Left lung (tissue), 10 donors: ENCODE results near the gene ACSL3. TPM values are rescaled to one million over a fixed set of nuclear protein-coding genes. Genes with fewer than 3 reads are reported as not detected.
A peak's percentile ranks its signal among the peaks of the same experiment; 100 is the strongest.

ENCODE experiments used
- ATAC-seq: fragments of 200-7000 bp; cut with Tn5 transposase; one replicate; pipeline ENCODE4 v1.9.1; 2020; ENCODE audit warnings: moderate library complexity
- DNase-seq, 4 donors: peaks; one replicate each; pipeline ENCODE4 v3.0.0-alpha.2; 2013 to 2020
- H3K27ac ChIP-seq, 2 donors: fragments of 200-600 bp; sonication (generic) in 1 of 2; one replicate each; pipeline versions ENCODE4 v1.5.0 to v1.8.0; 2020 to 2021
- H3K27me3 ChIP-seq, 2 donors: fragments of 200-600 bp; sonication (generic) in 1 of 2; one replicate each; pipeline versions ENCODE4 v1.5.0 to v1.8.0; 2020 to 2021
- H3K36me3 ChIP-seq, 2 donors: fragments of 200-600 bp; sonication (generic) in 1 of 2; one replicate each; pipeline versions ENCODE4 v1.5.0 to v1.8.0; 2020 to 2021
- H3K4me1 ChIP-seq, 2 donors: fragments of 200-600 bp; one replicate each; pipeline ENCODE4 v1.8.0; 2021
- H3K4me3 ChIP-seq, 2 donors: fragments of 200-600 bp; sonication (generic) in 1 of 2; one replicate each; pipeline versions ENCODE4 v1.5.0 to v1.8.0; 2020 to 2021; ENCODE audit warnings: mild to moderate bottlenecking in 1 of 2
- H3K9me3 ChIP-seq, 2 donors: fragments of 200-600 bp; sonication (generic) in 1 of 2; one replicate each; pipeline versions ENCODE4 v1.5.0 to v1.8.0; 2020 to 2021
- CTCF ChIP-seq, 2 donors: fragments of 200-600 bp; sonication (generic) in 1 of 2; IDR thresholded peaks; one replicate each; pipeline versions ENCODE4 v1.5.0 to v1.8.0; 2021; ENCODE audit warnings: antibody characterized with exemption in 2 of 2
- intact Hi-C, 2 donors: fragments of 100-400 bp; cut with DNase I; formaldehyde crosslinking; loops; one replicate each; pipeline versions ENCODE4 v1.11.2 to v1.14.2; 2022
- polyA plus RNA-seq, 6 donors: library from polyadenylated mRNA; unstranded; fragments of 120-200 nt; gene quantifications; one replicate each; pipeline ENCODE4 v1.2.1, GENCODE V29; 2013; ENCODE audit not compliant: insufficient read length in 6 of 6
- total RNA-seq, 2 donors: library from RNA; stranded (reverse); fragmentation: NEBNext Ultra II Directional; extraction: Animal tissue kit (Norgen Biotek cat#: 25700); gene quantifications; one replicate each; pipeline ENCODE4 v1.2.1, GENCODE V29; 2021
- donor health status: DM: no; HTN: yes; CAD: no.
- donor health status: DM: no; HTN: no; CAD: no.

ACSL3 gene
- total and polyA plus RNA-seq, 8 donors = 55.1 to 102 (median 61.0) TPM

GRCh38 chr2:222891890-222892289 is 31.1 kb downstream of the ACSL3 start:
- Histone ChIP-seq H3K9me3 (no peaks in the 10 kb centered on the region), H3K4me1 (peaks cover 14 to 58% of the 10 kb centered on the region in 2 donors), H3K4me3 (no peak overlapping the region), H3K27ac (peak overlapping the region; percentile 57 to 71), H3K36me3 (no peaks in the 10 kb centered on the region), H3K27me3 (no peaks in the 10 kb centered on the region)
- ATAC-seq (peak; percentile 15), DNase-seq (no peak)
- no peak for TF ChIP-seq CTCF (IDR thresholded peaks at IDR 0.05)
- intact Hi-C loops = no loop called here

DNA sequence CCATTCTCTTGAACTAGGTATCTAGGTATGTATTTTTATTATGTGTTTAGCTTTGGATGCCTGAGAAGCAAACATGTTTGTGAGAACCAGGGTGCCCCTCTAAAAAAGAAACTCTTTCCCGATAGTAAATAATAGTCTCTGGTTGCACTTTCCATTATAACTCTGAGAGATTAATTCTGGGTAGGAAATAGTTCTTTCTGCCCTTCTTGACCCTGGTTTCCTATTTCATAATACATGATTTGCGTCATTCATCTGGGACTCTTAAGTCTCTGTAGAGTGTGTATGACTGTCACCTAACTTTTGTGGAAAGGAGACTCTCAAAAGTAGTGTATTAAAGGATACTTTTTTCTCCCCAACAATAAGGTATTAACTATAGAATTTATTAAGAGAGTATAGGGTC is 31.5 kb downstream of the ACSL3 start:
- peak; percentile 94 for ATAC-seq
- intact Hi-C loops = no loop called here
- Histone ChIP-seq H3K4me1 (peaks cover 14 to 58% of the 10 kb centered on the region in 2 donors), H3K4me3 (no peak overlapping the region), H3K36me3 (no peaks in the 10 kb centered on the region), H3K27ac (peak overlapping the region; percentile 57 to 71), H3K27me3 (no peaks in the 10 kb centered on the region), H3K9me3 (no peaks in the 10 kb centered on the region)
- TF ChIP-seq CTCF (IDR thresholded peaks at IDR 0.05) = no peak
- peak in 1 of 4 donors; percentile 53 for DNase-seq

DNA sequence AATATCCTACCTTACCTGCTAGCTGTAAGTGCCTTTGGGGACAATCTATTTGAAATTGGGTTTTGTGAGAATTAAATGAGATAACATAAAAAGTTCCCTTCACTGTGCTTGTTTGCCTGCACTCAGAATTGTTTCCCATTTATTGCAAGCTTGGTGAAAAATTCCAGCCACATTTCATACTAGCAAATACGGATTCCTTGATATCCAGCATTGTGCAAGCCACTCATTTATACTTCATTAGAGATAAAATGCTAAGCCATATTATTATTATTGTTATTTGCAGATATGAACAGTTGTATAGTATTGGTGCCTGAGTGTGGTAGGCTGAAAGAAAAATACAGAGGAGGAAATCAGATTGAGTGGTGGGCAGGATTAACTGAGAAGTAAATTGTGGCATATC is 31.9 kb downstream of the ACSL3 start:
- peak in 1 of 4 donors; percentile 21 for DNase-seq
- intact Hi-C loops = no loop called here
- H3K27ac ChIP-seq = peak overlapping the region; percentile 57 to 71

GRCh38 chr2:222893716-222894115 is 32.9 kb downstream of the ACSL3 start:
- Histone ChIP-seq H3K36me3 (no peaks in the 10 kb centered on the region), H3K4me1 (peaks cover 14 to 66% of the 10 kb centered on the region in 2 donors), H3K27ac (no peak overlapping the region), H3K27me3 (no peaks in the 10 kb centered on the region), H3K9me3 (no peaks in the 10 kb centered on the region), H3K4me3 (no peak overlapping the region)
- ATAC-seq = no peak
- no peak for DNase-seq
- no peak for TF ChIP-seq CTCF (IDR thresholded peaks at IDR 0.05)
- intact Hi-C loops = no loop called here

More for the DNA sequence above, 31.9 kb downstream of the ACSL3 start:
- no peak for TF ChIP-seq CTCF (IDR thresholded peaks at IDR 0.05)
- ATAC-seq = no peak
- Histone ChIP-seq H3K4me3 (no peak overlapping the region), H3K27me3 (no peaks in the 10 kb centered on the region), H3K4me1 (peaks cover 14 to 58% of the 10 kb centered on the region in 2 donors), H3K9me3 (no peaks in the 10 kb centered on the region), H3K36me3 (no peaks in the 10 kb centered on the region)

- Histone ChIP-seq H3K27ac (peak overlapping the region in 1 of 2 donors; percentile 38), H3K4me3 (no peak overlapping the region), H3K9me3 (no peaks in the 10 kb centered on the region), H3K27me3 (no peaks in the 10 kb centered on the region), H3K36me3 (no peaks in the 10 kb centered on the region), H3K4me1 (peaks cover 14 to 58% of the 10 kb centered on the region in 2 donors)
- intact Hi-C loops = no loop called here
- ATAC-seq (no peak), DNase-seq (no peak)
- TF ChIP-seq CTCF (IDR thresholded peaks at IDR 0.05) = no peak
Measured at GRCh38 chr2:222895144-222895543, 34.3 kb downstream of the ACSL3 start.
